Lung (tissue), 5 donors: ENCODE data around the gene GTF2B. TPM values are rescaled to one million over a fixed set of nuclear protein-coding genes. Genes with fewer than 3 reads are reported as not detected.

ENCODE experiments used
- polyA plus RNA-seq, 2 donors: library from polyadenylated mRNA; stranded (reverse); fragments of 200-250 nt; gene quantifications; one replicate each; pipeline ENCODE4 v1.2.1, GENCODE V29; 2013
- small RNA-seq: library from RNA; depleted of rRNA; stranded (forward); fragments of <200 nt; gene quantifications from one replicate; pipeline ENCODE3, GENCODE V24; 2014; ENCODE audit warnings: low replicate concordance
- total RNA-seq, 2 donors: library from RNA; depleted of rRNA in 1 of 2; stranded (reverse); fragments of >200 nt in 1 of 2; gene quantifications; one replicate each; pipeline ENCODE4 v1.2.1, GENCODE V29; 2014 to 2021
- donor health status: Bipolar disorder and iron deficiency.
- donor health status: healthy.
- donor health status: DM: yes; HTN: yes; CAD: no.

Gene GTF2B
- total and polyA plus RNA-seq, 4 donors, result 20.8 to 51.1 (median 29.8) TPM

Small RNA genes lying within 50 kb of the gene (small RNA-seq; reads per million reads assigned to genes)
- gene RNU6-125P, result not detected

Other genes with a start within 250 kb of the GTF2B start
- gene PKN2, start 207.3 kb downstream of the GTF2B start, total RNA-seq, result 100 to 1,000 TPM in 1 of 2 donors, 10 to 100 TPM in 1; 33.8 to 130 TPM
- gene PKN2, start 207.3 kb downstream of the GTF2B start, polyA plus RNA-seq, result 10 to 100 TPM in 1 of 2 donors, 1 to 10 TPM in 1; 9.5 to 15.7 TPM
- 10 to 100 TPM; 21.6 to 22.3 TPM for gene KYAT3, start 101.1 kb upstream of the GTF2B start, total RNA-seq
- gene KYAT3, start 101.1 kb upstream of the GTF2B start, polyA plus RNA-seq, result 10 to 100 TPM; 20.5 to 21.8 TPM
- 10 to 100 TPM; 15.7 to 17.3 TPM for gene RBMXL1, start 101.1 kb upstream of the GTF2B start, total RNA-seq
- 1 to 10 TPM; 3.1 to 8.2 TPM for gene RBMXL1, start 101.1 kb upstream of the GTF2B start, polyA plus RNA-seq
- gene GBP3, start 131.3 kb upstream of the GTF2B start, total RNA-seq, result 10 to 100 TPM; 32.3 to 34.9 TPM
- gene GBP3, start 131.3 kb upstream of the GTF2B start, polyA plus RNA-seq, result 10 to 100 TPM in 1 of 2 donors, 1 to 10 TPM in 1; 7.4 to 18.6 TPM
- 10 to 100 TPM; 30.7 to 62.5 TPM for gene GBP1, start 173.6 kb upstream of the GTF2B start, total RNA-seq
- 10 to 100 TPM; 13.0 to 58.6 TPM for gene GBP1, start 173.6 kb upstream of the GTF2B start, polyA plus RNA-seq
- 10 to 100 TPM; 17.2 to 33.9 TPM for gene GBP2, start 234.5 kb upstream of the GTF2B start, total RNA-seq
- 10 to 100 TPM; 70.4 to 89.2 TPM for gene GBP2, start 234.5 kb upstream of the GTF2B start, polyA plus RNA-seq